Naive thymus-derived CD8-positive, alpha-beta T cell (primary cell): ENCODE measurements around the gene ODF4. TPM values are rescaled to one million over a fixed set of nuclear protein-coding genes. Genes with fewer than 3 reads are reported as not detected.
A peak's percentile ranks its signal among the peaks of the same experiment; 100 is the strongest.
"Not testable (repeated sequence)": the region's sequence is repeated elsewhere in the genome, so short reads cannot be mapped to it uniquely, and the experiment has no call there.

Source experiments
- ATAC-seq, 2 donors: fragments of 150-1000 bp; cut with Tn5 transposase in 1 of 2; sonication (Bioruptor Pico), chemical (Tn5 transposase) in 1 of 2; 1 replicate in 1 of 2; 2 replicates in 1 of 2; pipeline ENCODE4 v1.10.0; 2021; ENCODE audit warnings: mild to moderate bottlenecking in 2 of 2, moderate library complexity in 2 of 2
- POLR2A ChIA-PET: fragments of 350-600 bp; sonication (Branson Sonifier 250); formaldehyde crosslinking; loops from one replicate; lab custom pipeline; 2021; ENCODE audit warnings: antibody characterized with exemption; lab: Charles Lee
- DNase-seq, 10 donors: peaks; one replicate each; pipeline versions ENCODE4 v3.0.0 to v3.0.0-alpha.2; 2020 to 2022
- H3K27ac Mint-ChIP-seq, 10 donors: one replicate each; pipeline ENCODE4 v1.8.0; 2020 to 2022; ENCODE audit warnings: mild to moderate bottlenecking in 10 of 10, mixed read lengths in 10 of 10, moderate library complexity in 4 of 10, inconsistent platforms in 1 of 10
- H3K27me3 Mint-ChIP-seq, 5 donors: one replicate each; pipeline ENCODE4 v1.8.0; 2021 to 2022; ENCODE audit warnings: mixed read lengths in 5 of 5
- H3K36me3 Mint-ChIP-seq, 3 donors: one replicate each; pipeline ENCODE4 v1.8.0; 2020 to 2022; ENCODE audit warnings: mixed read lengths in 3 of 3, mild to moderate bottlenecking in 2 of 3, inconsistent platforms in 1 of 3
- H3K4me1 Mint-ChIP-seq, 4 donors: one replicate each; pipeline ENCODE4 v1.8.0; 2021 to 2022; ENCODE audit warnings: mixed read lengths in 4 of 4
- H3K4me3 Mint-ChIP-seq, 10 donors: one replicate each; pipeline ENCODE4 v1.8.0; 2020 to 2022; ENCODE audit warnings: mild to moderate bottlenecking in 10 of 10, mixed read lengths in 10 of 10, moderate library complexity in 6 of 10, inconsistent platforms in 1 of 10
- H3K9me3 Mint-ChIP-seq, 9 donors: one replicate each; pipeline ENCODE4 v1.8.0; 2020 to 2022; ENCODE audit warnings: mixed read lengths in 9 of 9, mild to moderate bottlenecking in 3 of 9, inconsistent platforms in 1 of 9, moderate library complexity in 1 of 9
- polyA plus RNA-seq, 3 donors: library from polyadenylated mRNA; unstranded; fragments of 300-500 nt; fragmentation: Illumina TruSeq; gene quantifications; one replicate each; pipeline ENCODE4 v1.2.3, GENCODE V29; 2021
- total RNA-seq, 8 experiments: library from RNA in 2 of 8; stranded (reverse) in 2 of 8; gene quantifications; one replicate each; pipeline ENCODE4 v1.2.3 and lab custom pipeline; 2021 to 2026

The ODF4 gene
- total and polyA plus RNA-seq, 5 experiments from 2014 or later = not detected

GRCh38 chr17:8327303-8327649 lies 12.4 kb upstream of the ODF4 start:
- ATAC-seq (no peak), DNase-seq (no peak)
- peaks cover 13 to 26% (median 20%) of the 10 kb centered on the region in 4 donors for H3K4me1 Mint-ChIP-seq
- peaks cover 17 to 57% (median 39%) of the 10 kb centered on the region in 5 donors for H3K27me3 Mint-ChIP-seq
- peak overlapping the region; percentile 39 to 83 (median 72) for H3K4me3 Mint-ChIP-seq
- POLR2A ChIA-PET = interaction anchor here (1.5 kb wide), 1 partner anchor 9 kb away, joined by 5 read pairs; no protein-coding TSS in a partner anchor
- H3K36me3 Mint-ChIP-seq = peaks cover 0 to 2% (median 2%) of the 10 kb centered on the region in 3 donors
- peak overlapping the region in 2 of 10 donors; percentile 19 to 40 for H3K27ac Mint-ChIP-seq
- H3K9me3 Mint-ChIP-seq = no peaks in the 10 kb centered on the region

DNA sequence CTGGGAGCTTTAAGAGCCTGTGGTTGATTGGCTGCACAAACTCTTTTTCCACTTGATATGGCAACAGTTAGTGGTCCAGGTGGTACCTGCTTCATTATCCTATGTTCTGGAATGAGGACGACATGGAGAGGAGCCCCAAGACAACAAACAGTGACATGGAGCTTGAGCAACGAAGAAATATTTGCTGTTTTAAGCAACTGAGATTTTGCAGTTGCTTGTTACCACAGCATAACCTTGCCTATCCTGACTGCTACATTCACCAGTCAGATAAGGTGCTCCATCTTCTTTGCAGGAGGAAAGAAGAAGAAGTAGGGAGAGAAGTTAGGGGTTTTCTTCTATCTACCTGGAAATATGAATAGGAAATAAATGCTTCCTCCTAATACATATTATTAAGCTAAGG lies 7.5 kb upstream of the ODF4 start:
- H3K27ac Mint-ChIP-seq = no peak overlapping the region
- peaks cover 0 to 8% (median 3%) of the 10 kb centered on the region in 4 donors for H3K4me1 Mint-ChIP-seq
- H3K4me3 Mint-ChIP-seq = no peak overlapping the region
- peaks cover 0 to 2% (median 0%) of the 10 kb centered on the region in 3 donors for H3K36me3 Mint-ChIP-seq
- no peaks in the 10 kb centered on the region for H3K9me3 Mint-ChIP-seq
- H3K27me3 Mint-ChIP-seq = peaks cover 11 to 36% (median 18%) of the 10 kb centered on the region in 5 donors
- ATAC-seq (no peak), DNase-seq (no peak)
- POLR2A ChIA-PET = interaction anchor here (0.7 kb wide), 1 partner anchor 27 kb away, joined by 3 read pairs; no protein-coding TSS in a partner anchor

GRCh38 chr17:8332688-8333087 lies 7.0 kb upstream of the ODF4 start:
- Mint-ChIP-seq H3K27me3 (peaks cover 11 to 35% (median 16%) of the 10 kb centered on the region in 5 donors), H3K27ac (no peak overlapping the region), H3K4me1 (peaks cover under 1 to 3% (median 1%) of the 10 kb centered on the region in 4 donors), H3K4me3 (no peak overlapping the region), H3K9me3 (no peaks in the 10 kb centered on the region), H3K36me3 (peaks cover 0 to 2% (median 0%) of the 10 kb centered on the region in 3 donors)
- ATAC-seq (no peak), DNase-seq (no peak)
- POLR2A ChIA-PET = no interaction called here

- Mint-ChIP-seq H3K36me3 (peaks cover 0 to 2% (median 0%) of the 10 kb centered on the region in 3 donors), H3K4me1 (peaks cover 4 to 7% (median 6%) of the 10 kb centered on the region in 4 donors), H3K4me3 (no peak overlapping the region), H3K27me3 (peaks cover 8 to 29% (median 11%) of the 10 kb centered on the region in 5 donors), H3K9me3 (no peaks in the 10 kb centered on the region), H3K27ac (no peak overlapping the region)
- ATAC-seq (no peak), DNase-seq (no peak)
- POLR2A ChIA-PET = no interaction called here
Measured at GRCh38 chr17:8333281-8333680, 6.4 kb upstream of the ODF4 start.

GRCh38 chr17:8337802-8338752 lies 1.6 kb upstream of the ODF4 start:
- POLR2A ChIA-PET = interaction anchor here (1.8 kb wide), 1 partner anchor 12 kb away, joined by 4 read pairs; no protein-coding TSS in a partner anchor
- DNase-seq (peak in 1 of 10 donors; percentile 9), ATAC-seq (peak in 1 of 2 donors; percentile 46)
- Mint-ChIP-seq H3K4me1 (peaks cover 7 to 11% (median 9%) of the 10 kb centered on the region in 4 donors), H3K27ac (peak overlapping the region in 3 of 10 donors; percentile 17 to 76 (median 45)), H3K36me3 (no peaks in the 10 kb centered on the region), H3K4me3 (peak overlapping the region in 6 of 10 donors; percentile 4 to 42 (median 22)), H3K9me3 (no peaks in the 10 kb centered on the region), H3K27me3 (peaks cover 1 to 14% (median 4%) of the 10 kb centered on the region in 5 donors)

- H3K4me1 Mint-ChIP-seq = peaks cover 7 to 11% (median 9%) of the 10 kb centered on the region in 4 donors
- H3K36me3 Mint-ChIP-seq = no peaks in the 10 kb centered on the region
- H3K27me3 Mint-ChIP-seq = peaks cover 1 to 8% (median 4%) of the 10 kb centered on the region in 5 donors
- POLR2A ChIA-PET = no interaction called here
- H3K27ac Mint-ChIP-seq = peak overlapping the region in 1 of 10 donors; percentile 52
- ATAC-seq (no peak), DNase-seq (no peak)
- H3K9me3 Mint-ChIP-seq = no peaks in the 10 kb centered on the region
- H3K4me3 Mint-ChIP-seq = no peak overlapping the region
Measured at GRCh38 chr17:8338753-8339140, 893 bp upstream of the ODF4 start.

GRCh38 chr17:8341456-8341855 lies 1.8 kb downstream of the ODF4 start:
- Mint-ChIP-seq H3K27me3 (peaks cover 0 to 14% (median 8%) of the 10 kb centered on the region in 5 donors), H3K36me3 (no peaks in the 10 kb centered on the region), H3K27ac (no peak overlapping the region), H3K9me3 (no peaks in the 10 kb centered on the region), H3K4me3 (no peak overlapping the region), H3K4me1 (peaks cover 7 to 11% (median 9%) of the 10 kb centered on the region in 4 donors)
- POLR2A ChIA-PET = interaction anchor here (0.6 kb wide), 1 partner anchor 715 kb away, joined by 5 read pairs; no protein-coding TSS in a partner anchor
- no peak for ATAC-seq
- no peak for DNase-seq

GRCh38 chr17:8345052-8345690 lies 5.5 kb downstream of the ODF4 start:
- Mint-ChIP-seq H3K27me3 (peaks cover 4 to 36% (median 13%) of the 10 kb centered on the region in 5 donors), H3K4me1 (peaks cover 0 to 3% (median 0%) of the 10 kb centered on the region in 4 donors), H3K27ac (peak overlapping the region in 2 of 10 donors; percentile 19 to 76), H3K36me3 (no peaks in the 10 kb centered on the region), H3K9me3 (no peaks in the 10 kb centered on the region), H3K4me3 (peak overlapping the region in 1 of 10 donors; percentile 14)
- POLR2A ChIA-PET = no interaction called here
- no peak for ATAC-seq
- no peak for DNase-seq

GRCh38 chr17:8345951-8346665 lies 6.5 kb downstream of the ODF4 start:
- Mint-ChIP-seq H3K27ac (peak overlapping the region in 1 of 10 donors; percentile 19), H3K4me3 (no peak overlapping the region), H3K9me3 (no peaks in the 10 kb centered on the region), H3K36me3 (no peaks in the 10 kb centered on the region), H3K4me1 (peaks cover 0 to 3% (median 0%) of the 10 kb centered on the region in 4 donors), H3K27me3 (peaks cover 6 to 36% (median 13%) of the 10 kb centered on the region in 5 donors)
- no peak for DNase-seq
- POLR2A ChIA-PET = interaction anchor here (0.5 kb wide), 1 partner anchor 20 kb away, joined by 3 read pairs; no protein-coding TSS in a partner anchor
- ATAC-seq = no peak

- H3K27ac Mint-ChIP-seq, POLR2A ChIA-PET, H3K9me3 Mint-ChIP-seq, H3K4me3 Mint-ChIP-seq, H3K4me1 Mint-ChIP-seq, DNase-seq, ATAC-seq, H3K36me3 Mint-ChIP-seq: not testable (repeated sequence)
- peaks cover 6 to 36% (median 13%) of the 10 kb centered on the region in 5 donors for H3K27me3 Mint-ChIP-seq
Measured at GRCh38 chr17:8347001-8347400, 7.4 kb downstream of the ODF4 start.

- peak overlapping the region in 1 of 10 donors; percentile 30 for H3K27ac Mint-ChIP-seq
- peaks cover 6 to 33% (median 13%) of the 10 kb centered on the region in 5 donors for H3K27me3 Mint-ChIP-seq
- POLR2A ChIA-PET = no interaction called here
- H3K9me3 Mint-ChIP-seq = no peaks in the 10 kb centered on the region
- ATAC-seq (no peak), DNase-seq (no peak)
- H3K4me1 Mint-ChIP-seq = peaks cover 0 to 3% (median 0%) of the 10 kb centered on the region in 4 donors
- H3K36me3 Mint-ChIP-seq = no peaks in the 10 kb centered on the region
- H3K4me3 Mint-ChIP-seq = no peak overlapping the region
Measured at GRCh38 chr17:8350339-8350738, 10.7 kb downstream of the ODF4 start.

DNA sequence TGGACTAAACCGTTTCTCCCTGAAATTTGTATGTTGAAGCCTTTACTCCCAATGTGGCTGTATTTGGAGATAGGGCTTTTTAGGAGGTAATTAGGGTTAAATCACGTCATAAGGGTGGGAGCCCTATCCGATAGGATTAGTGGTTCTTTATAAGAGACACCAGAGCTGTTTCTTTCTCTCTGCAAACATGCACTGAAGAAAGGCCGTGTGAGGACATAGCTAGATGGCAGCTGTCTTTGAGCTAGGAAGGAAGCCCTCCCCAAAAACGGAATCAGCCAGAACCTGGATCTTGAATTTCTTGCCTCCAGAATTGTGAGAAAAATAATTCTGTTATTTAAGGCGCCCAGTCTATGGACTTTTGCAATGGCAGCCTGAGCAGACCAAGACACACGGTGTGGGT lies 14.1 kb downstream of the ODF4 start:
- H3K9me3 Mint-ChIP-seq = no peaks in the 10 kb centered on the region
- DNase-seq (no peak), ATAC-seq (no peak)
- POLR2A ChIA-PET = no interaction called here
- H3K36me3 Mint-ChIP-seq = peaks cover 0 to 2% (median 0%) of the 10 kb centered on the region in 3 donors
- H3K27ac Mint-ChIP-seq = no peak overlapping the region
- no peak overlapping the region for H3K4me3 Mint-ChIP-seq
- H3K4me1 Mint-ChIP-seq = peaks cover 0 to 2% (median 0%) of the 10 kb centered on the region in 4 donors
- H3K27me3 Mint-ChIP-seq = peaks cover 0 to 13% (median 3%) of the 10 kb centered on the region in 5 donors
